Fibroblast of lung (primary cell): ENCODE data around the gene ACADVL. TPM values are rescaled to one million over a fixed set of nuclear protein-coding genes. Genes with fewer than 3 reads are reported as not detected.
A peak's percentile ranks its signal among the peaks of the same experiment; 100 is the strongest.

ENCODE experiments used
- DNase-seq, 2 donors: peaks; one replicate each; pipeline versions ENCODE4 v3.0.0 to v3.0.0-alpha.2; 2010; ENCODE audit warnings: low read depth in 2 of 2
- H2AFZ ChIP-seq: 2 replicates; pipeline ENCODE4 v1.5.1; 2012; ENCODE audit warnings: low read length, control low read depth, inconsistent platforms
- H3K27ac ChIP-seq: 2 replicates; pipeline ENCODE4 v1.5.1; 2011; ENCODE audit warnings: low read length, control low read depth; ENCODE audit not compliant: insufficient read depth
- H3K27me3 ChIP-seq: 2 replicates; pipeline ENCODE4 v1.5.1; 2011; ENCODE audit warnings: mild to moderate bottlenecking, low read length; ENCODE audit not compliant: control insufficient read depth, insufficient read depth
- H3K36me3 ChIP-seq: 2 replicates; pipeline ENCODE4 v1.5.1; 2011; ENCODE audit warnings: low read length; ENCODE audit not compliant: control insufficient read depth, insufficient read depth
- H3K4me1 ChIP-seq: 2 replicates; pipeline ENCODE4 v1.5.1; 2011; ENCODE audit warnings: low read length; ENCODE audit not compliant: control insufficient read depth, insufficient read depth; ENCODE audit errors: extremely low read depth
- H3K4me2 ChIP-seq: 2 replicates; pipeline ENCODE4 v1.5.1; 2011; ENCODE audit warnings: low read length, control low read depth; ENCODE audit not compliant: insufficient read depth; ENCODE audit errors: extremely low read depth
- H3K4me3 ChIP-seq, 4 experiments: fragments of 200-600 bp in 1 of 4; sonication (generic) in 1 of 4; replicated peaks in 1 of 4; 2 replicates each; pipeline ENCODE4 v1.5.1; 2011 to 2016; ENCODE audit warnings: low read length in 4 of 4, low read depth in 3 of 4, mild to moderate bottlenecking in 3 of 4, control low read depth in 2 of 4, inconsistent platforms in 1 of 4, mixed read lengths in 1 of 4; ENCODE audit not compliant: insufficient read depth in 1 of 4; ENCODE audit errors: control extremely low read depth in 1 of 4
- H3K79me2 ChIP-seq: 2 replicates; pipeline ENCODE4 v1.5.1; 2012; ENCODE audit warnings: mild to moderate bottlenecking, low read length, inconsistent platforms; ENCODE audit not compliant: control insufficient read depth, insufficient read depth
- H3K9ac ChIP-seq: 2 replicates; pipeline ENCODE4 v1.5.1; 2011; ENCODE audit warnings: mild to moderate bottlenecking, low read length, control low read depth; ENCODE audit not compliant: insufficient read depth
- H3K9me3 ChIP-seq: 2 replicates; pipeline ENCODE4 v1.5.1; 2012; ENCODE audit warnings: low read depth, low read length; ENCODE audit not compliant: control insufficient read depth, insufficient read depth
- H4K20me1 ChIP-seq: 2 replicates; pipeline ENCODE4 v1.5.1; 2011; ENCODE audit warnings: low read length; ENCODE audit not compliant: control insufficient read depth, insufficient read depth; ENCODE audit errors: extremely low read depth
- CTCF ChIP-seq, 2 donors: IDR thresholded peaks in 1 of 2; conservative IDR thresholded peaks in 1 of 2; 1 replicate in 1 of 2; 2 replicates in 1 of 2; pipeline ENCODE4 v1.5.1; 2011 to 2012; ENCODE audit warnings: low read length in 2 of 2, control low read depth in 1 of 2, inconsistent platforms in 1 of 2, low read depth in 1 of 2, mild to moderate bottlenecking in 1 of 2
- EZH2 ChIP-seq: IDR thresholded peaks from 2 replicates; pipeline ENCODE4 v1.5.1; 2012; ENCODE audit warnings: low read length, control low read depth, mild to moderate bottlenecking; ENCODE audit errors: missing control alignments
- polyA plus RNA-seq, 2 donors: library from polyadenylated mRNA; depleted of rRNA in 1 of 2; stranded (reverse) in 1 of 2; unstranded in 1 of 2; fragments of >200 nt; gene quantifications; 2 replicates each; pipeline ENCODE4 v1.2.1, GENCODE V29; 2011 to 2012; ENCODE audit warnings: missing spikeins in 1 of 2
- total RNA-seq: library from RNA; depleted of rRNA; stranded (reverse); fragments of >200 nt; gene quantifications from 2 replicates; pipeline ENCODE4 v1.2.1, GENCODE V29; 2014

The ACADVL gene
- total and polyA plus RNA-seq, 2 donors (not counting 1 experiment from before 2014, with no cell fraction given) = 129 to 313 TPM

GRCh38 chr17:7261379-7262191 lies 41.8 kb downstream of the ACADVL start:
- Histone ChIP-seq H3K27ac (no peak overlapping the region), H4K20me1 (no peaks in the 10 kb centered on the region), H3K4me1 (peaks cover 3% of the 10 kb centered on the region), H3K4me3 (peak overlapping the region in 1 of 4 experiments; percentile 32), H3K27me3 (no peaks in the 10 kb centered on the region), H2AFZ (peak overlapping the region; percentile 29), H3K36me3 (peaks cover 1% of the 10 kb centered on the region), H3K79me2 (no peaks in the 10 kb centered on the region), H3K9me3 (no peaks in the 10 kb centered on the region), H3K4me2 (peak overlapping the region; percentile 35), H3K9ac (no peak overlapping the region)
- TF ChIP-seq CTCF (conservative IDR thresholded peaks at IDR 0.05 in 1 of 2, IDR thresholded peaks at IDR 0.05 in 1 of 2; ENCODE audit: low read depth in 1 of 2, low read length in 2 of 2) (no peak), EZH2 (peak; percentile 74)
- DNase-seq = no peak

DNA sequence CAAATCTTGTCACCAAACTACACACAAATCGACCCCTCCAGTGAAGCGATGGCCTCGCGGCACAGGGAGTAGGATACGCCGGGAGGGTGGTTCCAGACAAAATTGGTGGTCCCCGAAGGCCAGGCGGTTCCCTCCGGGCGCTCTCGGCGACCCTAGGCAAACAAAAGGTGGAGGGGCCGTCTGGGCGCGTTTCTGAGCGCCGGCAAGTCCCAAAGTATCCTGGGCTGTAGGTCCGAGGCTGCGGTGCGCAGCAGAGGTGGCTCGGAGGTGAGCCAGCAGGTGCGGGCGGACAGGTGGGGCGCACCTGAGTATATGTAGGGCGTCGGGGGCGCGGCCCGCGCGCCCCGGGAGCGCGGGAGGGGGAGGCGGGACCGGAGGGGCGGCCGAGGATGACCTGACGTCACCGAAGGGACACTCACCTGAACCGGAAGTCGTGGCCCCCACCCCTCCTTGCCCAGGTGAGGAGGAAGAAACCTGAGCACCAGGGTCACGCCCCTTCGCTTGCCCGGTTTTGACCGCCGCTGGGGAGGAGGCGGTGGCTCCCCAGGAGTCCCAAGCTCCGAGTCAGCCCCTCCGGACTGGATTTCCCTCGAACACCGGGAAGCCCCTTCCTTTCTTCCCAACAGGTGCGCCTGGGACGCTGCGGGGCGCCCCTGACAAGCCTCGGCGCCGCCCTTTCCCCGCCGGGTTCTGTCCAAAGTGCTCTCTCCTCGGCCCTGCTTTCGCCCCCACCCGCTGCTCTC lies 42.6 kb downstream of the ACADVL start, which contains the start of gene CLDN7:
CLDN7 (minus strand) TSS at position 287 of the 743 bp plus-strand sequence. CDS start 435 bp downstream, outside the sequence.
- Histone ChIP-seq H3K4me1 (peaks cover 3% of the 10 kb centered on the region), H3K4me2 (peak within 1 kb of the TSS; percentile 80), H3K79me2 (no peaks in the 10 kb centered on the region), H3K27ac (no peak within 1 kb of the TSS), H3K27me3 (no peaks in the 10 kb centered on the region), H4K20me1 (no peaks in the 10 kb centered on the region), H3K9ac (no peak within 1 kb of the TSS), H3K4me3 (peak within 1 kb of the TSS in 2 of 4 experiments; percentile 4 to 32), H3K36me3 (no peaks in the 10 kb centered on the region), H2AFZ (peak within 1 kb of the TSS; percentile 86), H3K9me3 (no peaks in the 10 kb centered on the region)
- TF ChIP-seq CTCF (conservative IDR thresholded peaks at IDR 0.05 in 1 of 2, IDR thresholded peaks at IDR 0.05 in 1 of 2; ENCODE audit: low read depth in 1 of 2, low read length in 2 of 2) = no peak
- TF ChIP-seq EZH2 = no peak
- no peak for DNase-seq
